Tibial nerve (tissue), 4 donors: ENCODE results near the gene ZC3H10. TPM values are rescaled to one million over a fixed set of nuclear protein-coding genes. Genes with fewer than 3 reads are reported as not detected.

Experiments used
- DNase-seq, 2 donors: peaks; one replicate each; pipeline ENCODE4 v3.0.0-alpha.2; 2019; ENCODE audit warnings: low spot score in 2 of 2
- H3K27ac ChIP-seq, 4 donors: fragments of 200-600 bp; sonication (generic) in 3 of 4; one replicate each; pipeline ENCODE4 v1.5.1; 2017 to 2019; ENCODE audit warnings: mild to moderate bottlenecking in 1 of 4
- H3K27me3 ChIP-seq, 2 donors: fragments of 200-600 bp; sonication (generic) in 1 of 2; one replicate each; pipeline versions ENCODE4 v1.5.1 to v1.6.0; 2017 to 2019
- H3K36me3 ChIP-seq, 3 donors: fragments of 200-600 bp; sonication (generic); one replicate each; pipeline ENCODE4 v1.5.1; 2018 to 2019
- H3K4me1 ChIP-seq, 4 donors: fragments of 200-600 bp; sonication (generic) in 3 of 4; one replicate each; pipeline ENCODE4 v1.5.1; 2017 to 2019
- H3K4me3 ChIP-seq, 4 donors: fragments of 200-600 bp; sonication (generic) in 3 of 4; one replicate each; pipeline ENCODE4 v1.5.1; 2017 to 2019; ENCODE audit warnings: mild to moderate bottlenecking in 1 of 4, moderate library complexity in 1 of 4
- H3K9me3 ChIP-seq, 4 donors: fragments of 200-600 bp; sonication (generic) in 3 of 4; one replicate each; pipeline ENCODE4 v1.5.1; 2017 to 2019
- EP300 ChIP-seq, 2 donors: sonication (generic); formaldehyde crosslinking; IDR thresholded peaks; one replicate each; pipeline ENCODE4 v1.6.1; 2017; ENCODE audit warnings: antibody characterized with exemption in 2 of 2, mild to moderate bottlenecking in 1 of 2
- POLR2A ChIP-seq, 2 donors: fragments of 450-650 bp; IDR thresholded peaks; one replicate each; pipeline ENCODE4 v1.6.1; 2017; ENCODE audit warnings: antibody characterized with exemption in 2 of 2, mild to moderate bottlenecking in 2 of 2, moderate library complexity in 2 of 2
- WGBS, 2 donors: methylation state at CpG; one replicate each; pipeline ENCODE4 v1.1.5; 2018; 5-methylcytosine and 5-hydroxymethylcytosine counted together
- total RNA-seq, 4 donors: library from RNA; depleted of rRNA; stranded (reverse); fragments of >200 nt; gene quantifications; one replicate each; pipeline ENCODE4 v1.1.0, GENCODE V29; 2016
- TF ChIP-seq, protein P1 (sequence below), 5 experiments: fragments of 200-600 bp in 3 of 5; fragments of 450-650 bp in 2 of 5; sonication (generic) in 3 of 5; IDR thresholded peaks; one replicate each; pipeline ENCODE4 v1.5.1; 2016 to 2019; ENCODE audit warnings: antibody characterized with exemption in 5 of 5, mild to moderate bottlenecking in 3 of 5, moderate library complexity in 2 of 5

ZC3H10 gene
- total RNA-seq, 4 donors from 2014 or later, result 2.9 to 5.1 (median 4.8) TPM

DNA sequence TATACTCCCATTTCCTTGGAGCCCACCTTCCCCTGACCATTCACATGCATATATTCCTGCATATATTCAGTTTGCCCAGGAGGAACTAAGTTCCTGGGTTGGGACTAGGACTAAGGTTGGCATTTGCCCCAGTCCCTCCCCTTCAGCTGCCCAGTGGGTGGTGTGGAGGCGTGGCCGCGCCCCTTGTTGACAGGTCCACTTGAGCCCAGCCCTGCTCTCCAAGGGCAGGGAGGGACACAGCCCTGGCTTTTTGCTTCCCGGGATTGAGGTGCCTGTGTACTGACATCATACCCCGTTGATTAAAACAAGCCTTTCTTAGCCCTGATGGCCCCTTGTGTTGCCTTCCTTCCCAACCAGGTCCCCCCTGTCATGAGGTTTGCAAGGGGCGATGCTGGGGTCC lies 30.8 kb upstream of the ZC3H10 start:
- peak; percentile 19 to 60 for DNase-seq
- H3K27ac ChIP-seq, result peak overlapping the region; percentile 78 to 95 (median 88)
- WGBS, 2 donors, result 51 to 66% methylated on average over 5 to 6 of the region's 6 CpGs

DNA sequence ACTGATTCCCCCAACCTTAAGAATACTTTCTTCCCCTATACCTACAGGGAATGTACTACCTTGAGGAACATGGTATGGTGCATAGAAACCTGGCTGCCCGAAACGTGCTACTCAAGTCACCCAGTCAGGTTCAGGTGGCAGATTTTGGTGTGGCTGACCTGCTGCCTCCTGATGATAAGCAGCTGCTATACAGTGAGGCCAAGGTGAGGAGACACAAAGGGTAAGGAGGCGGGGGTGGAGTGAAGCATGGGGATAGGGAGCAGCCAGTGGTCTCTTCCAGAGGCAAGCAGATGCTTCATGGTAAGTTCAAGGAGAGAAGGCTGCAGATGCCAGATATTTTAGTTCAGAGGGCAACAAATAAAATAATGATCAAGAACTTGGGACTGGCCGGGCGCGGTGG lies 20.3 kb upstream of the ZC3H10 start:
- DNase-seq, result no peak

More for the DNA sequence above, 30.8 kb upstream of the ZC3H10 start:
- Histone ChIP-seq H3K36me3 (peaks cover 0 to 10% (median 0%) of the 10 kb centered on the region in 3 donors), H3K9me3 (no peaks in the 10 kb centered on the region), H3K27me3 (no peaks in the 10 kb centered on the region), H3K4me1 (peaks cover 0 to 50% (median 15%) of the 10 kb centered on the region in 4 donors), H3K4me3 (no peak overlapping the region)
- TF ChIP-seq EP300 (IDR thresholded peaks at IDR 0.05) (peak in 1 of 2 donors; percentile 84), POLR2A (IDR thresholded peaks at IDR 0.05) (peak in 1 of 2 donors; percentile 33)
- TF ChIP-seq, protein P1, sequence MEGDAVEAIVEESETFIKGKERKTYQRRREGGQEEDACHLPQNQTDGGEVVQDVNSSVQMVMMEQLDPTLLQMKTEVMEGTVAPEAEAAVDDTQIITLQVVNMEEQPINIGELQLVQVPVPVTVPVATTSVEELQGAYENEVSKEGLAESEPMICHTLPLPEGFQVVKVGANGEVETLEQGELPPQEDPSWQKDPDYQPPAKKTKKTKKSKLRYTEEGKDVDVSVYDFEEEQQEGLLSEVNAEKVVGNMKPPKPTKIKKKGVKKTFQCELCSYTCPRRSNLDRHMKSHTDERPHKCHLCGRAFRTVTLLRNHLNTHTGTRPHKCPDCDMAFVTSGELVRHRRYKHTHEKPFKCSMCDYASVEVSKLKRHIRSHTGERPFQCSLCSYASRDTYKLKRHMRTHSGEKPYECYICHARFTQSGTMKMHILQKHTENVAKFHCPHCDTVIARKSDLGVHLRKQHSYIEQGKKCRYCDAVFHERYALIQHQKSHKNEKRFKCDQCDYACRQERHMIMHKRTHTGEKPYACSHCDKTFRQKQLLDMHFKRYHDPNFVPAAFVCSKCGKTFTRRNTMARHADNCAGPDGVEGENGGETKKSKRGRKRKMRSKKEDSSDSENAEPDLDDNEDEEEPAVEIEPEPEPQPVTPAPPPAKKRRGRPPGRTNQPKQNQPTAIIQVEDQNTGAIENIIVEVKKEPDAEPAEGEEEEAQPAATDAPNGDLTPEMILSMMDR (IDR thresholded peaks at IDR 0.05), result no peak

DNA sequence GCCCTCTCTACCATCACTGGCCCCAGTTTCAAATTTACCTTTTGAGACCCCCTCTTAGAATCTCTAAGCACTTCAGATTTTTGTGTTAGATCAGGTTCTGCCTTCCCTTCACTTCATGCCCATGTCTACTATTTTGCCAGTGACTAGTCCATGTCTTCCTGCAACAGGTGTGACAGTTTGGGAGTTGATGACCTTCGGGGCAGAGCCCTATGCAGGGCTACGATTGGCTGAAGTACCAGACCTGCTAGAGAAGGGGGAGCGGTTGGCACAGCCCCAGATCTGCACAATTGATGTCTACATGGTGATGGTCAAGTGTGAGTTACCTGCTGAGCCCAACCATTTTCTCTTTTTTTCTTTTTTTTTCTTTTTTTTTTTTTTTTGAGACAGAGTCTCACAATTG lies 19.5 kb upstream of the ZC3H10 start:
- Histone ChIP-seq H3K36me3 (peaks cover 0 to 79% (median 0%) of the 10 kb centered on the region in 3 donors), H3K27me3 (no peaks in the 10 kb centered on the region), H3K4me1 (peaks cover 0 to 8% (median 5%) of the 10 kb centered on the region in 4 donors), H3K9me3 (no peaks in the 10 kb centered on the region), H3K27ac (no peak overlapping the region), H3K4me3 (no peak overlapping the region)
- no peak for DNase-seq
- TF ChIP-seq, protein P1 (IDR thresholded peaks at IDR 0.05), result no peak
- TF ChIP-seq POLR2A (IDR thresholded peaks at IDR 0.05), result no peak
- no peak for TF ChIP-seq EP300 (IDR thresholded peaks at IDR 0.05)
- 85 to 86% methylated on average over 3 of the region's 3 CpGs for WGBS, 2 donors

More for the DNA sequence above, 20.3 kb upstream of the ZC3H10 start:
- H3K4me1 ChIP-seq, result peaks cover 0 to under 1% (median 0%) of the 10 kb centered on the region in 4 donors
- no peaks in the 10 kb centered on the region for H3K9me3 ChIP-seq
- H3K4me3 ChIP-seq, result no peak overlapping the region
- H3K36me3 ChIP-seq, result peaks cover 0 to 87% (median 0%) of the 10 kb centered on the region in 3 donors
- 87 to 89% methylated on average over 6 of the region's 6 CpGs for WGBS, 2 donors
- TF ChIP-seq POLR2A (IDR thresholded peaks at IDR 0.05) (no peak), EP300 (IDR thresholded peaks at IDR 0.05) (no peak)
- TF ChIP-seq, protein P1 (IDR thresholded peaks at IDR 0.05), result no peak
- no peak overlapping the region for H3K27ac ChIP-seq
- no peaks in the 10 kb centered on the region for H3K27me3 ChIP-seq

DNA sequence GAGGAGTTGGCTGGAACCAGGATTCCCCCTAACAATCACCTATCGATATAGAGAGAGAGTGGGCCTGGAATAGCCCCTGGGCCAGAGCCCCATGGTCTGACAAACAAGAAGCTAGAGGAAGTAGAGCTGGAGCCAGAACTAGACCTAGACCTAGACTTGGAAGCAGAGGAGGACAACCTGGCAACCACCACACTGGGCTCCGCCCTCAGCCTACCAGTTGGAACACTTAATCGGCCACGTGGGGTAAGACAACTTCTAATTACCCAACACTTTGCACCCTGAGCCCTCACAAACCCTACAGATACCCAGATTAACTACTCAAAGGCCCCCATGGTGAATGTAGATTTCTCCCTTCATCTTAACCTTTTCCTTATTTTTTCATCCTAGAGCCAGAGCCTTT lies 18.3 kb upstream of the ZC3H10 start:
- Histone ChIP-seq H3K4me3 (no peak overlapping the region), H3K27ac (no peak overlapping the region), H3K9me3 (no peaks in the 10 kb centered on the region), H3K27me3 (no peaks in the 10 kb centered on the region), H3K4me1 (peaks cover 0 to 10% (median 6%) of the 10 kb centered on the region in 4 donors), H3K36me3 (peaks cover 0 to 68% (median 0%) of the 10 kb centered on the region in 3 donors)
- no peak for DNase-seq
- 84% methylated on average over 4 of the region's 4 CpGs for WGBS, 2 donors
- no peak for TF ChIP-seq EP300 (IDR thresholded peaks at IDR 0.05)
- no peak for TF ChIP-seq POLR2A (IDR thresholded peaks at IDR 0.05)
- TF ChIP-seq, protein P1 (IDR thresholded peaks at IDR 0.05), result no peak

DNA sequence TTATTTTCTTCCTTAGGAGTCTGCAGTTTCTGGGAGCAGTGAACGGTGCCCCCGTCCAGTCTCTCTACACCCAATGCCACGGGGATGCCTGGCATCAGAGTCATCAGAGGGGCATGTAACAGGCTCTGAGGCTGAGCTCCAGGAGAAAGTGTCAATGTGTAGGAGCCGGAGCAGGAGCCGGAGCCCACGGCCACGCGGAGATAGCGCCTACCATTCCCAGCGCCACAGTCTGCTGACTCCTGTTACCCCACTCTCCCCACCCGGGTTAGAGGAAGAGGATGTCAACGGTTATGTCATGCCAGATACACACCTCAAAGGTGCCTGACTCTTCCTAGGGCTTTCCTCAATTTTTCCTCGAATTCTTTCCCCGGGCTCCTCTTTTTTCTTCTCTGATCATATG lies 17.0 kb upstream of the ZC3H10 start:
- H3K4me3 ChIP-seq, result no peak overlapping the region
- no peaks in the 10 kb centered on the region for H3K27me3 ChIP-seq
- H3K9me3 ChIP-seq, result no peaks in the 10 kb centered on the region
- 76 to 83% methylated on average over 14 of the region's 14 CpGs for WGBS, 2 donors
- H3K4me1 ChIP-seq, result peaks cover 0 to 21% (median 15%) of the 10 kb centered on the region in 4 donors
- H3K27ac ChIP-seq, result no peak overlapping the region
- TF ChIP-seq, protein P1 (IDR thresholded peaks at IDR 0.05), result no peak
- TF ChIP-seq EP300 (IDR thresholded peaks at IDR 0.05) (no peak), POLR2A (IDR thresholded peaks at IDR 0.05) (no peak)
- H3K36me3 ChIP-seq, result peaks cover 0 to 56% (median 0%) of the 10 kb centered on the region in 3 donors
- no peak for DNase-seq
